GM23338 (cell line): ENCODE data around the gene CHRNA3. TPM values are rescaled to one million over a fixed set of nuclear protein-coding genes. Genes with fewer than 3 reads are reported as not detected.

ENCODE experiments used
- ATAC-seq: fragments of 200-7000 bp; cut with Tn5 transposase; 3 replicates; pipeline ENCODE4 v1.9.1; 2020
- DNase-seq: peaks from one replicate; pipeline ENCODE4 v3.0.0-alpha.2; 2015; ENCODE audit warnings: low spot score
- H2AFZ ChIP-seq: fragments of 200-600 bp; sonication (generic); 2 replicates; pipeline ENCODE4 v1.8.0; 2016; ENCODE audit warnings: antibody characterized with exemption, mild to moderate bottlenecking, moderate library complexity
- H3F3A ChIP-seq: fragments of 200-600 bp; sonication (generic); replicated peaks from 2 replicates; pipeline ENCODE4 v1.8.0; 2017; ENCODE audit warnings: antibody characterized with exemption, mixed run types, low read depth
- H3K27ac ChIP-seq: fragments of 200-600 bp; sonication (generic); 2 replicates; pipeline ENCODE4 v1.6.1; 2016; ENCODE audit warnings: low read depth
- H3K27me3 ChIP-seq: fragments of 200-600 bp; sonication (generic); 2 replicates; pipeline ENCODE4 v1.8.0; 2016; ENCODE audit warnings: mild to moderate bottlenecking, mixed run types, moderate library complexity; ENCODE audit not compliant: insufficient read depth
- H3K36me3 ChIP-seq: fragments of 200-600 bp; sonication (generic); 2 replicates; pipeline ENCODE4 v1.8.0; 2016; ENCODE audit warnings: mild to moderate bottlenecking; ENCODE audit not compliant: insufficient read depth
- H3K4me1 ChIP-seq: fragments of 200-600 bp; sonication (generic); 2 replicates; pipeline ENCODE4 v1.8.0; 2016; ENCODE audit warnings: mild to moderate bottlenecking, moderate library complexity; ENCODE audit not compliant: insufficient read depth
- H3K4me2 ChIP-seq: fragments of 200-600 bp; sonication (generic); 2 replicates; pipeline ENCODE4 v1.7.1; 2017; ENCODE audit warnings: mixed run types
- H3K4me3 ChIP-seq: fragments of 200-600 bp; sonication (generic); 2 replicates; pipeline ENCODE4 v1.6.1; 2016; ENCODE audit warnings: mixed run types
- H3K79me2 ChIP-seq: fragments of 200-600 bp; sonication (generic); replicated peaks from 2 replicates; pipeline ENCODE4 v1.8.0; 2017; ENCODE audit warnings: mild to moderate bottlenecking; ENCODE audit not compliant: insufficient read depth
- H3K9me2 ChIP-seq: fragments of 200-600 bp; sonication (generic); 2 replicates; pipeline ENCODE4 v1.8.0; 2017; ENCODE audit not compliant: insufficient read depth
- H4K20me1 ChIP-seq: fragments of 200-600 bp; sonication (generic); replicated peaks from 2 replicates; pipeline ENCODE4 v1.8.0; 2017; ENCODE audit warnings: mild to moderate bottlenecking; ENCODE audit not compliant: insufficient read depth
- H3K27ac Mint-ChIP-seq: 2 replicates; pipeline ENCODE4 v1.8.0; 2020; ENCODE audit warnings: inconsistent platforms, mild to moderate bottlenecking, moderate library complexity, mixed read lengths
- H3K27me3 Mint-ChIP-seq: 3 replicates; pipeline ENCODE4 v1.8.0; 2022; ENCODE audit warnings: low read depth, mild to moderate bottlenecking, moderate library complexity, mixed read lengths, inconsistent platforms; ENCODE audit not compliant: insufficient read depth, poor library complexity
- H3K36me3 Mint-ChIP-seq: 3 replicates; pipeline ENCODE4 v1.8.0; 2021; ENCODE audit warnings: low read depth, mild to moderate bottlenecking, inconsistent platforms, moderate library complexity, mixed read lengths
- H3K4me1 Mint-ChIP-seq: 3 replicates; pipeline ENCODE4 v1.8.0; 2020; ENCODE audit warnings: mild to moderate bottlenecking, inconsistent platforms, mixed read lengths
- H3K4me3 Mint-ChIP-seq: 3 replicates; pipeline ENCODE4 v1.8.0; 2021; ENCODE audit warnings: moderate library complexity, mild to moderate bottlenecking, inconsistent platforms, mixed read lengths
- H3K9me3 Mint-ChIP-seq: 3 replicates; pipeline ENCODE4 v1.8.0; 2020; ENCODE audit warnings: moderate library complexity, mild to moderate bottlenecking, inconsistent platforms, mixed read lengths
- ETS1 ChIP-seq: IDR thresholded peaks from 2 replicates; pipeline ENCODE4 v1.6.1; 2016; ENCODE audit warnings: antibody characterized with exemption
- EZH2phosphoT487 ChIP-seq: fragments of 200-600 bp; sonication (generic); IDR thresholded peaks from one replicate; pipeline ENCODE4 v1.8.1; 2018; ENCODE audit warnings: antibody characterized with exemption; ENCODE audit not compliant: unreplicated experiment
- JUNB ChIP-seq: IDR thresholded peaks from one replicate; pipeline ENCODE4 v1.6.1; 2016; ENCODE audit warnings: antibody characterized with exemption; ENCODE audit not compliant: unreplicated experiment
- POLR2AphosphoS5 ChIP-seq: IDR thresholded peaks from 2 replicates; pipeline ENCODE4 v1.6.1; 2016; ENCODE audit warnings: antibody characterized with exemption, low read depth
- REST ChIP-seq: IDR thresholded peaks from one replicate; pipeline ENCODE4 v1.6.1; 2018; ENCODE audit warnings: antibody characterized with exemption; ENCODE audit not compliant: unreplicated experiment
- STAT1 ChIP-seq: IDR thresholded peaks from one replicate; pipeline ENCODE4 v1.6.1; 2016; ENCODE audit warnings: antibody characterized with exemption; ENCODE audit not compliant: unreplicated experiment
- ZNF114 ChIP-seq: fragments of 250-450 bp; sonication (Bioruptor Pico); IDR thresholded peaks from 2 replicates; pipeline ENCODE4 v1.5.0; 2020; ENCODE audit warnings: mild to moderate bottlenecking, moderate library complexity
- ZNF331 ChIP-seq: fragments of 250-450 bp; sonication (Bioruptor Pico); IDR thresholded peaks from 2 replicates; pipeline ENCODE4 v1.5.0; 2020; ENCODE audit warnings: low read depth, mild to moderate bottlenecking, moderate library complexity
- ZNF462 ChIP-seq: fragments of 250-450 bp; sonication (Bioruptor Pico); IDR thresholded peaks from 2 replicates; pipeline ENCODE4 v1.5.0; 2020; ENCODE audit warnings: mild to moderate bottlenecking, moderate library complexity
- polyA plus RNA-seq: library from polyadenylated mRNA; unstranded; fragments of >200 nt; fragmentation: Nextera tagmentation; extraction: Ambion mirVana; gene quantifications from 2 replicates; pipeline ENCODE4 v1.2.1, GENCODE V29; 2016
- total RNA-seq: library from RNA; depleted of rRNA; stranded (reverse); fragments of >200 nt; shearing (Covaris generic); gene quantifications from 2 replicates; pipeline ENCODE4 v1.2.3, GENCODE V29; 2014

CHRNA3 gene
- total and polyA plus RNA-seq, 2 experiments from 2014 or later, result 2.9 to 3.5 TPM

GRCh38 chr15:78633348-78633747, 12.6 kb upstream of the CHRNA3 start (continued):
- TF ChIP-seq ZNF462 (CRISPR knock-in tag), result no peak
- TF ChIP-seq ZNF114, result no peak
- no peak for TF ChIP-seq JUNB

- H3K27ac ChIP-seq, result no peak overlapping the region
- DNase-seq (no peak), ATAC-seq (no peak)
- Mint-ChIP-seq H3K4me3 (no peak overlapping the region), H3K9me3 (no peaks in the 10 kb centered on the region; the same call in 2 of the 3 replicates), H3K27me3 (no peaks in the 10 kb centered on the region), H3K27ac (no peak overlapping the region), H3K4me1 (no peaks in the 10 kb centered on the region; the same call in 2 of the 3 replicates), H3K36me3 (peaks cover 5% of the 10 kb centered on the region; the same call in 2 of the 3 replicates)
- H2AFZ ChIP-seq, result no peak overlapping the region
- H4K20me1 ChIP-seq, result no peaks in the 10 kb centered on the region
- H3K4me3 ChIP-seq, result no peak overlapping the region
- H3K27me3 ChIP-seq, result no peaks in the 10 kb centered on the region
- no peaks in the 10 kb centered on the region for H3K36me3 ChIP-seq
- no peaks in the 10 kb centered on the region for H3F3A ChIP-seq
- H3K79me2 ChIP-seq, result no peaks in the 10 kb centered on the region
- no peak overlapping the region for H3K4me2 ChIP-seq
- no peaks in the 10 kb centered on the region for H3K4me1 ChIP-seq
- no peaks in the 10 kb centered on the region for H3K9me2 ChIP-seq
- no peak for TF ChIP-seq EZH2phosphoT487
- no peak for TF ChIP-seq STAT1
- no peak for TF ChIP-seq ETS1
- TF ChIP-seq ZNF114, result no peak
- no peak for TF ChIP-seq ZNF331
- TF ChIP-seq JUNB, result no peak
- TF ChIP-seq POLR2AphosphoS5, result no peak
- no peak for TF ChIP-seq REST
Measured at GRCh38 chr15:78630886-78631633, 10.3 kb upstream of the CHRNA3 start.
